Cardiac muscle cell (in vitro differentiated cells and primary cell): Measurements from ENCODE around the gene ASS1. TPM values are rescaled to one million over a fixed set of nuclear protein-coding genes. Genes with fewer than 3 reads are reported as not detected.

ENCODE experiments used
- DNase-seq, 2 donors: peaks; one replicate each; pipeline versions ENCODE4 v3.0.0 to v3.0.0-alpha.2; 2010 to 2017; ENCODE audit warnings: low read depth in 1 of 2, low spot score in 1 of 2
- H3K27ac ChIP-seq: fragments of 200-600 bp; sonication (generic); 2 replicates; pipeline ENCODE4 v1.5.1; 2016
- H3K27me3 ChIP-seq: fragments of 200-600 bp; sonication (generic); 2 replicates; pipeline ENCODE4 v1.6.0; 2016; ENCODE audit warnings: control low read depth
- H3K36me3 ChIP-seq: fragments of 200-600 bp; sonication (generic); 2 replicates; pipeline ENCODE4 v1.5.1; 2016; ENCODE audit warnings: control low read depth
- H3K4me1 ChIP-seq: fragments of 200-600 bp; sonication (generic); 2 replicates; pipeline ENCODE4 v1.8.1; 2017; ENCODE audit warnings: low read depth, mild to moderate bottlenecking, mixed run types
- H3K4me3 ChIP-seq: fragments of 200-600 bp; sonication (generic); 2 replicates; pipeline ENCODE4 v1.5.1; 2016; ENCODE audit warnings: mild to moderate bottlenecking
- H3K9me3 ChIP-seq: fragments of 200-600 bp; sonication (generic); 2 replicates; pipeline ENCODE4 v1.5.1; 2017; ENCODE audit warnings: low read depth, mild to moderate bottlenecking, control low read depth
- polyA plus RNA-seq: library from polyadenylated mRNA; unstranded; fragments of >200 nt; fragmentation: Nextera tagmentation; extraction: Ambion mirVana; gene quantifications from 2 replicates; pipeline ENCODE4 v1.2.1, GENCODE V29; 2016
- total RNA-seq: library from RNA; depleted of rRNA; stranded (reverse); fragments of >200 nt; gene quantifications from 2 replicates; pipeline ENCODE4 v1.2.3, GENCODE V29; 2016
- TF ChIP-seq, protein P1 (sequence below): IDR thresholded peaks from 2 replicates; pipeline ENCODE4 v1.5.1; 2012; ENCODE audit warnings: low read depth, mild to moderate bottlenecking, low read length

Gene ASS1
- total and polyA plus RNA-seq, 2 experiments from 2014 or later, result 59.3 to 83.8 TPM

DNA sequence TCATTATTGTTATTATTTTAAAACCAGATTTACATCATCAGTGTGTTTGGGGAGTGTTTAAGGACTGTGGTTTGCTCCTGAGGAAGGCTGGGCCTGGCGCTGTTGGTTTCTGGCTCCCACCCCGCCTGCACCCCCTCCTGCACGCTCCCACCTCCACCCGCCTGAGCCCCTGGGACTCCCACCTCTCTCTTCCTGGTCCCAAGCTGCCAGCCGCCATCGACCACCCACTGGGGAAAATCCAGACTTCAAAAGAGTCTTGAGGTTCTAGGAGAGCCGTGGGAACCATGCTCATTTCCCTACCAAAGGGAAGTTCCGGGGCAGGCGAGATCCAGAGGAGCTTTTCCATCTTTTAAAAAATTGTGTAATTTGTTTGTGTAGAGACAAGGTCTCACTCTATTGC, 99.6 kb downstream of the ASS1 start:
- Histone ChIP-seq H3K9me3 (no peaks in the 10 kb centered on the region), H3K4me3 (no peak overlapping the region), H3K4me1 (no peaks in the 10 kb centered on the region), H3K27me3 (peaks cover 6% of the 10 kb centered on the region), H3K27ac (no peak overlapping the region), H3K36me3 (no peaks in the 10 kb centered on the region)
- no peak for DNase-seq
- TF ChIP-seq, protein P1, sequence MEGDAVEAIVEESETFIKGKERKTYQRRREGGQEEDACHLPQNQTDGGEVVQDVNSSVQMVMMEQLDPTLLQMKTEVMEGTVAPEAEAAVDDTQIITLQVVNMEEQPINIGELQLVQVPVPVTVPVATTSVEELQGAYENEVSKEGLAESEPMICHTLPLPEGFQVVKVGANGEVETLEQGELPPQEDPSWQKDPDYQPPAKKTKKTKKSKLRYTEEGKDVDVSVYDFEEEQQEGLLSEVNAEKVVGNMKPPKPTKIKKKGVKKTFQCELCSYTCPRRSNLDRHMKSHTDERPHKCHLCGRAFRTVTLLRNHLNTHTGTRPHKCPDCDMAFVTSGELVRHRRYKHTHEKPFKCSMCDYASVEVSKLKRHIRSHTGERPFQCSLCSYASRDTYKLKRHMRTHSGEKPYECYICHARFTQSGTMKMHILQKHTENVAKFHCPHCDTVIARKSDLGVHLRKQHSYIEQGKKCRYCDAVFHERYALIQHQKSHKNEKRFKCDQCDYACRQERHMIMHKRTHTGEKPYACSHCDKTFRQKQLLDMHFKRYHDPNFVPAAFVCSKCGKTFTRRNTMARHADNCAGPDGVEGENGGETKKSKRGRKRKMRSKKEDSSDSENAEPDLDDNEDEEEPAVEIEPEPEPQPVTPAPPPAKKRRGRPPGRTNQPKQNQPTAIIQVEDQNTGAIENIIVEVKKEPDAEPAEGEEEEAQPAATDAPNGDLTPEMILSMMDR, result no peak

DNA sequence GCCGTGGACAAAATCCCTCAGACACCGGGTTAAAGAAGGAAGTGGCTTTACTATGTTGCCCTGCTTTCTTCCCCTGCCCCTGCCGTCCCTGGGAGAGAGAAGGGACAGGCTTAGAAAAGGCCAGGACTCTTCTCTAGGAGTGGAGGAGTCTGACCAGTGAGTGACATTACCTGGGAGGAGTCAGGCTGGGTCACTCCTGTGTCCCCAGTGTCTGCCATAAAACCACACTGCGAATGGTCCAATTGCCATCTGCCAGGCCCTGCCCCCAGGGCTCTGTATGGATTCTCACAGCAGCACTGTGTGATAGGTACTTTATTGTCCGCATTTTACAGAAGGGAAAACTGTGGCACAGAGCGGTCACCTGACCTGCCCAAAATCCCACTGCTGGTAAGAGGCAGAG, 103.3 kb downstream of the ASS1 start:
- H3K27me3 ChIP-seq, result no peaks in the 10 kb centered on the region
- DNase-seq, result no peak
- no peaks in the 10 kb centered on the region for H3K36me3 ChIP-seq
- TF ChIP-seq, protein P1, result no peak
- H3K4me1 ChIP-seq, result no peaks in the 10 kb centered on the region
- H3K9me3 ChIP-seq, result no peaks in the 10 kb centered on the region
- H3K27ac ChIP-seq, result no peak overlapping the region
- no peak overlapping the region for H3K4me3 ChIP-seq

DNA sequence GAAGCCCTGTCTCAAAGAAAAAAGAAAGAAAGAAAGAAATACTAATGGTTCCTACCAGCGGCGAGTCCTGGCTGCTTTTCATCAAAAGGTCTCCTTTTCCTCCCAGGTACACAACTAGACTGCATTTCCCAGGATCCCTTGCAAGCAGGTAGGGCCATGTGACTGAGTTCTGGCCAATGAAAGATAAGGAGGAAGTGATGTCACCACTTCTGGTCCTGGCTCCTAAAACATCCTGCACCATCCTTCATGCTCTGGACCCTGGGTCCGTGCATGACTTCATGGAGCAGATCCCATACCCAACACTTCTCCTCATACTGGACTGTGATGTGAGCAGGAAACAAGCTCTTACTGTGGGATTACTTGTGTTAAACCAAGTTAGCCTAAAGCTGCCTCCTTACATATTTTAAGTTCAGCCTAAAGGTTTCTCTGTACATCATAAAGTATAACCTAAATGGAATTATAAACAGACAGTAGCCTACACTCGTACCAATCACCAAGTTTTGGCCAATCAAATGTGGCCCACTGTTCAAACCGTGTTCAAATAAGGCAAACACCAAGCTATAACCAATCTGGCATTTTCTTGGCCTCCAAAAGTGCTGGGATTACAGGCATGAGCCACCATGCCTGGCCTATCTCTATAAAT, 104.5 kb downstream of the ASS1 start:
- H3K27me3 ChIP-seq, result no peaks in the 10 kb centered on the region
- no peak overlapping the region for H3K4me3 ChIP-seq
- H3K4me1 ChIP-seq, result no peaks in the 10 kb centered on the region
- H3K9me3 ChIP-seq, result no peaks in the 10 kb centered on the region
- H3K36me3 ChIP-seq, result no peaks in the 10 kb centered on the region
- H3K27ac ChIP-seq, result no peak overlapping the region
- no peak for DNase-seq
- TF ChIP-seq, protein P1, result no peak

Other genes with a start within 250 kb of the ASS1 start
- gene HMCN2, start 179.2 kb upstream of the ASS1 start, total RNA-seq, result 0.18 and 0.36 TPM in 2 replicates
- 0.27 and 0.45 TPM in 2 replicates for gene HMCN2, start 179.2 kb upstream of the ASS1 start, polyA plus RNA-seq
- 69.5 and 115 TPM in 2 replicates for gene FUBP3, start 134.6 kb downstream of the ASS1 start, total RNA-seq
- 82.0 and 116 TPM in 2 replicates for gene FUBP3, start 134.6 kb downstream of the ASS1 start, polyA plus RNA-seq
- 0.30 and 0.70 TPM in 2 replicates for gene PRDM12, start 219.6 kb downstream of the ASS1 start, total RNA-seq
- gene PRDM12, start 219.6 kb downstream of the ASS1 start, polyA plus RNA-seq, result 0.55 and 0.86 TPM in 2 replicates
- 32.5 and 47.4 TPM in 2 replicates for gene EXOSC2, start 248.8 kb downstream of the ASS1 start, total RNA-seq
- 31.0 and 37.4 TPM in 2 replicates for gene EXOSC2, start 248.8 kb downstream of the ASS1 start, polyA plus RNA-seq